ENCODE data around the gene HES1. TPM values are rescaled to one million over a fixed set of nuclear protein-coding genes. Genes with fewer than 3 reads are reported as not detected.
"Not testable (repeated sequence)": the region's sequence is repeated elsewhere in the genome, so short reads cannot be mapped to it uniquely, and the experiment has no call there.

The HES1 gene, protein sequence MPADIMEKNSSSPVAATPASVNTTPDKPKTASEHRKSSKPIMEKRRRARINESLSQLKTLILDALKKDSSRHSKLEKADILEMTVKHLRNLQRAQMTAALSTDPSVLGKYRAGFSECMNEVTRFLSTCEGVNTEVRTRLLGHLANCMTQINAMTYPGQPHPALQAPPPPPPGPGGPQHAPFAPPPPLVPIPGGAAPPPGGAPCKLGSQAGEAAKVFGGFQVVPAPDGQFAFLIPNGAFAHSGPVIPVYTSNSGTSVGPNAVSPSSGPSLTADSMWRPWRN
- 42.3 and 49.0 TPM in 2 replicates for total RNA-seq (2014; rRNA removed; shearing (Covaris generic))
- polyA plus RNA-seq (2015; cell fraction: cytosol; rRNA removed): 26.1 and 26.9 TPM in 2 replicates
- polyA plus RNA-seq (2015; cell fraction: nucleus; rRNA removed): 40.7 and 50.5 TPM in 2 replicates

DNA sequence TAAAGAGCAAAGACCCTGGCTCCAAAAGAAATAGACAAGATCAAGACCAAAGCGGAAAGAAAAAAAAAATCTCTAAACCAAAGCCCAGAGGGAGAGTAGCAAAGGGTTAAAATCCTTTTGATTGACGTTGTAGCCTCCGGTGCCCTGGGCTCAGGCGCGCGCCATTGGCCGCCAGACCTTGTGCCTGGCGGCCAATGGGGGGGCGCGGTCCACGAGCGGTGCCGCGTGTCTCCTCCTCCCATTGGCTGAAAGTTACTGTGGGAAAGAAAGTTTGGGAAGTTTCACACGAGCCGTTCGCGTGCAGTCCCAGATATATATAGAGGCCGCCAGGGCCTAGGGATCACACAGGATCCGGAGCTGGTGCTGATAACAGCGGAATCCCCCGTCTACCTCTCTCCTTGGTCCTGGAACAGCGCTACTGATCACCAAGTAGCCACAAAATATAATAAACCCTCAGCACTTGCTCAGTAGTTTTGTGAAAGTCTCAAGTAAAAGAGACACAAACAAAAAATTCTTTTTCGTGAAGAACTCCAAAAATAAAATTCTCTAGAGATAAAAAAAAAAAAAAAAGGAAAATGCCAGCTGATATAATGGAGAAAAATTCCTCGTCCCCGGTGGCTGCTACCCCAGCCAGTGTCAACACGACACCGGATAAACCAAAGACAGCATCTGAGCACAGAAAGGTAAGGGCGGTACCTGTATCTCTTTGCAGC is at the start of gene HES1:
Gene HES1, plus strand, starts transcription at position 343 of the 713 bp plus-strand sequence. Its CDS starts 233 bp downstream, at position 576.
- DNase-seq (ENCODE audit: low read depth, low spot score): peak; percentile 98
- in situ Hi-C loops (cut with HindIII; ENCODE audit: low pct_unique_long_range_greater_than_20kb, low sequenced_read_pairs): no loop called here

DNA sequence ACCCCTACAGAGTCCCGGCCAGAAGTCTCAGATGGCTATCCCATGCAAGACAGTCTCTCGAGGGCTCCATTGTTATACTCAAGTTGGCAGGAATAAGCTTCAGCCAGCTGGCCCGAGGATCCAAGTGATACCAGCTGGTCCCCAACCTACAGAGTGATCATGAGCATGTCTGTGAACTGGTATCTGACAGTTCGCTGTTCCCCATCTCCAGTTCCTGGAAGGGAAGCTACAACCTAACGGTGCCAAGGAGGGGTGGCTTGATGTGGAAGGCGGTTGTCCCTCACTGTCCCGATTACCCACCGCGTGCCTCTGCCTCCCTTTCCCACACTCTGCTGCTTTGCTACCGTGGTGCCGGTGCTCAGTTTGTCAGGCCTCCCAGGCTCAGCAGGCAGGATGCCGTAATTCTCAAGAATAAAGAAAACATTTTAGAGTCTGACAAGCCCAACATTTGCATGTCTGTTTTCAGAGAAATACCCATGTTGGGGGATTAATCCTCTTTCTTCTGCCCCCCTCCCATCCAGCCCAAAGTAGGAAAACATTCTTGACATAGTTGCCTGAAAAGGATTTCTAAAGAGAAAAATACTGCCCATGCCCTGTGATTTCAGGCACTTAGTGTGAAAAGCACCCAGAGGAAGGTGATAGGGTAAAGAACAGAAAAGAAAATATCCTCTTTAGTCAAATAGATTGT is 49.4 kb upstream of the HES1 start:
- in situ Hi-C loops (cut with HindIII; ENCODE audit: low pct_unique_long_range_greater_than_20kb, low sequenced_read_pairs): no loop called here
- no peak for DNase-seq (ENCODE audit: low read depth, low spot score)

DNA sequence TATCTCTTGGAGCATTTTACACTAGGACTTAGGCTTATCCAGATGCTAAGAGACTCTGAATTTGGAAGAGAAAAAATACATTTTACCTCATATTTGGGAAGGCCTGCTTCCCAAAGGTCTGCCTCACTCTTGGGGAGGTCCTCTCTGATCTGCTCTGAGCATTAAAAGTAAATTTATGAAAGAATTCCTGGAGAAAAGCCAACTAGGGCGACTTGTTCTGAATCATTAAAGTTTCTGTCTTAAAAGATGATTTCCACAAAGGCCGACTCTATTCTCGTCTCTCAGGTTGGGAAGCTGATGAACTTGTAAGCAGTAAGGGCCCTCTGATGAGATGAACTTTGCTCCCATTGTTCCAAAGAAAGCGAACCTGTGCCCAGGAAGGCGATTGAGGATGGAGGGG is 48.7 kb upstream of the HES1 start:
- in situ Hi-C loops (cut with HindIII; ENCODE audit: low pct_unique_long_range_greater_than_20kb, low sequenced_read_pairs): no loop called here

DNA sequence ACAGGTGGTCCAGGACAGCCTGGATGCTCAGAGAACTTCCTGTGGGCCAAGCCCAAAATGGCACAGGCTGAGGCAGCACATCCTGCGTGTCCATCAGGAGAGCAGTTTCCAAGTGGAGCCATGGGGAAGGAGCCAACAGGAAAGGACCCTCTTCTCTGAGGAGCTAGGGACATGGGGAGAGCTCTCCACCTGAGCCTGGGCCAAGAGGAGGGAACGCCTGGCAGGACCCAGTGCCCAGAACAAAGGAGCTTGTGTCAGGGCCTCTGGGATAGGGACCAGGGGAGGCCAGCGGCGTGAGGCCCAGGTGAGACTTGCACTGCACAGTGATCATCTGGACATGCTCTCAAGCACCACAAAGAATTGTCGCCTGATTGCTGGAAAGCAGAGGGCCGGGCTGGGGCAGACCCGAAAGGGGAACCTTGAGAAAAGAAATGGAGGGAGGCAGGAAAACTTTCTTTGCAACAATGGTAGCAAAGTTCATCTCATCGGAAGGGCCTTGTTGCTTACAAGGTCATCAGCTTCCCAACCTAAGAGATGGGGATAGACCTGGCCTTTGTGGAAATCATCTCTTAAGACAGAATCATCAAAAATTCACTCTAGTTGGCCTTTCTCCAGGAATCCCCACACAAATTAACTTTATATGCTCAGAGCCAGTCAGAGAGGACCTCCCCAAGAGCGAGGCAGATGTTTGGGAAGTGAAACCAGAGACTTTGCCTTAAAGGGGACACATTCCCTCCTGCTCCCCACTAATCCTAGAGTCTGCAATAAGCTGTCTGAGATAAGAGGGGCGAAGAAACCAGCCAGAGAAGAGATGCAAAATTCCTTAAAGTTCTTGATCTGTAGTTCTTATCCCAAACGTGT is 47.7 kb upstream of the HES1 start:
- DNase-seq (ENCODE audit: low read depth, low spot score): no peak
- in situ Hi-C loops (cut with HindIII; ENCODE audit: low pct_unique_long_range_greater_than_20kb, low sequenced_read_pairs): no loop called here

More for the DNA sequence above, 48.7 kb upstream of the HES1 start:
- DNase-seq (ENCODE audit: low read depth, low spot score): no peak

DNA sequence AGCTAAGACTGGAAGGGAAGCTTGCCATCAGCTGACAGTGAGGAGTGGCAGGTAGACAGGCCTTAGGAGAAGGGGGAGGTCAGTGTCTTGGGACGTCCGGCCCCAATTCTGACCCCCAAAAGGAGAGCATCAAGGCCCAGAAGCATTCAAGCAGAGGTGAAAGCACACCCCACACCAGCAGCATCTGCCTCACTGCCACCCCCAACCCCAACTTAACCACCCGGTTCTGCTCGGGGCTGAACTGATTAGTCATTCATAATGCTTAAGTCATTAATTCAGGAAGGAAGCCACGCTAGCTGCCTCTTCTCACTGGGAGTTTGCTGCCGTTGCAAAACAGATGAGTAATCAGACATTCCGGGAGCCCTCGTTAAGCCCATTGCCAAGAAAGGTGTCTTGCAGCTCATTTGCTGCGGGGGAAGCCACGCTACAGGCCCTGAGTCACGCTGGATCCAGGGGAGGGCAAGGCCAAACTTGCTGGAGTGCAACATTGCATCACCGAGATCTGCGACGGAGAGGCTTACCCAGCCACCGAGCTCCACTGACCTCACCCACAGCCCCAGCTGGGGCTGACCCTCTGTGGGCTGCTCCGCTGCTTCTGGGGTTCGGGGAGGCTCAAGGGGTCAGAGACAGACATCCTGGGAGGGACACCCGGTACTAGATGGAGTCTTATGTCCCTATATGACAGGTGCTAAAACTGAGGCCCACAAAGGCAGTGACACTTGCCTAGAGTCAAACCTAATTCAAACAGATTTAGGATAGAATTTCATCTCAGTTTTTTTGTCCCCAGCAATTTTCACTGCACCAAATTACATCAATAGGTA is 46.4 kb upstream of the HES1 start:
- in situ Hi-C loops (cut with HindIII; ENCODE audit: low pct_unique_long_range_greater_than_20kb, low sequenced_read_pairs): no loop called here
- DNase-seq (ENCODE audit: low read depth, low spot score): no peak

DNA sequence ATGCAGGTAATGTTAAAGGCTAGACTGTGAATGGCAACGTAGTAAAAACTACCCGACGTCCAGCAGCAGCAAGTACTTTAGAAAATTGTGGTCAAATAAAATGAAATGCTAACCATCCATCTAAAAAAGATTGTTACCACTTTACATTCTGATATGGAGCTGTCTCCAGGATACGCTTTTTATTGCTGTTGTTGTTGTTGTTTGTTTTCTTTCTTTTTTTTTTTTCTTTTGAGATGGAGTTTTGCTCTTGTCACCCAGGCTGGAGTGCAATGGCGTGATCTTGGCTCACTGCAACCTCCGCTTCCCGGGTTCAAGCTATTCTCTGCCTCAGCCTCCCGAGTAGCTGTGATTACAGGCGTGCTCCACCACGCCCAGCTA is 45.8 kb upstream of the HES1 start:
- in situ Hi-C loops (cut with HindIII; ENCODE audit: low pct_unique_long_range_greater_than_20kb, low sequenced_read_pairs); DNase-seq (ENCODE audit: low read depth, low spot score): not testable (repeated sequence)

DNA sequence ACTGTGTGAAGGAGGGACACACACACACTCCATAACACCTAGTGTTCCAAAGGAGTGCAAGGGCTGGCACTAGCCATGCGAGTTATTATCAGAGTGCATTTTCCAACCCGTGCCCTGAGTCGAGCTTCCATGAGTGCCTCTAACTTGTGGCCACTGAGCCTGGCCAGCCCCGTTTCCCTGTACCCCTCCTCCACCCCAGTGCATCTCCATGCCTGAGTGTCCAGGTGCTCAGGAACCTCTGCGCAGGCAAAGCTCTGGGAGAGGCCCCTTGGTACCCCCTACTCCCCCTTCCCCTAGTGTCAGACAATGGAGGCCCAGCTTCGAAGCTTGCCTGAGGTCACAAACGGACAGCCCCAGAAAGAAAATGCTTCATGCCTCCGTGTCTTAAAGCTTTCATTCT is 45.2 kb upstream of the HES1 start:
- in situ Hi-C loops (cut with HindIII; ENCODE audit: low pct_unique_long_range_greater_than_20kb, low sequenced_read_pairs): no loop called here
- no peak for DNase-seq (ENCODE audit: low read depth, low spot score)

DNA sequence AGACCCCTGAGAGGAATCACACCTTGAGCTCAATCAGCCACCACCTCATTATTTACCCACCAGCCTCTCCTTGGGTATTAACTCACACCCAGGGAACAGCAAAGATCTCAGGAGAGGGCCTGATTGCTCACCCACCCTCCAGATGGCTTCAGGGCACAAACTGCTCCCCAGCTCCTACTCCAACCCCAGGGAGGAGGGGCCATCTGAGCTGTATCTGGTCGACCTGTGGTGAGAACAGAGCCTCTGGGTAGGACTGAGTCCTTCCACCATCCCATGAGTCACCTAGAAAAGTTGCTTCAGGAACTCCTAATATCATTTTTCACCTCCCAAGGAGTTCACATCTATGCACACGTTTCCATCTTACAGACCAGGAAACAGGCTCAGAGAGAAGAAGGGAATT is 44.8 kb upstream of the HES1 start:
- in situ Hi-C loops (cut with HindIII; ENCODE audit: low pct_unique_long_range_greater_than_20kb, low sequenced_read_pairs): no loop called here
- no peak for DNase-seq (ENCODE audit: low read depth, low spot score)

DNA sequence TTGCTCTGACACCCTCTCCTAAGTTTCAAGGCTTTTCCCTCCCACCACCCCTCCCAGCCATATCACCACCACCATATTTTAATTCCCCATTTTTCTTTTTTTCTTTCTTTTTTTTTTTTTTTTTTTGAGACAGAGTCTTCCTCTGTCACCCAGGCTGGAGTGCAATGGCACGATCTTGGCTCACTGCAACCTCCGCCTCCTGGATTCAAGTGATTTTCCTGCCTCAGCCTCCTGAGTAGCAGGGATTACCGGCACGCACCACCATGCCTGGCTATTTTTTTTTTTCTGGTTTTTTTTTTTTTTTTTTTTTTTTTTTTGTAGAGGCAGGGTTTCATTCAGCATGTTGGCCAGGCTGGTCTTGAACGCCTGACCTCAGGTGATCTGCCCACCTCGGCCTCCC is 44.1 kb upstream of the HES1 start:
- in situ Hi-C loops (cut with HindIII; ENCODE audit: low pct_unique_long_range_greater_than_20kb, low sequenced_read_pairs); DNase-seq (ENCODE audit: low read depth, low spot score): not testable (repeated sequence)

DNA sequence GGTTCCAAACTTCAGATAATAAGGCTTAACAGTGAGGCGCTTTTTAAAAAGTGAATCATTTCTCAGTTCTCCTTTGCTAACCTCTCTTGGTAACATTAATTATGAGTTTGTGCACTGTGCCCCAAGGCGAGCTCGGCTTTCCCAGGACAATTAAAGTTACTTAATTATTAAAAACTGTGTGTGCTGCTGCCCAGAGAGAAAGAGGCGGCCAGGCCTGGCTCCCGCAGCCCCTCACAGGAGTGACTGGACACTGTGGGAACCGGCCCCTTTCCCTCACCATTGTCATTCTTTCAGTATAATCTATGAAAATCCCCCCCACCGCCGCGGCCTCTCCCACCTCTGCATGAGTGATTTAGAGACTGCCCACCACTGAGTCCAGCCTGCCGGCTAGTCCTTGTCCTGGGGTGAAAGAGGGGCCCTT is 43.1 kb upstream of the HES1 start:
- DNase-seq (ENCODE audit: low read depth, low spot score): no peak
- in situ Hi-C loops (cut with HindIII; ENCODE audit: low pct_unique_long_range_greater_than_20kb, low sequenced_read_pairs): no loop called here

DNA sequence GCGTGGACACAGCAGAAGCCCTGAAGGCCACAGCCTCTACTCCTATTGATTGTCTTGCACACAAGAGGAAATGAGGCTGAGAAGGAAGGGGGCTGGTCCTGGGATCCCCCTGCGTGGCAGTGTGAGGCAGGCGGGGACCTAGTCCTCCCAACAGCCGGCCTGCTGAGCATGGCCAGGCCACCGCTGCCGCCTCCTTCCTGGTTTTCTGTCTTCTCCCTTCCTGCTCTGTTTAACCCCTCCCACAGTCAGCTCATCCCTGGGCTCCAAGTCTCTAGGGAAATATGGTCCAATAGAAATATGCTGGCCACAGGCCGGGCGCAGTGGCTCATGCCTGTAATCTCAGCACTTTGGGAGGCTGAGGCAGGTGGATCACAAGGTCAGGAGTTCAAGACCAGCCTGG is 42.1 kb upstream of the HES1 start:
- DNase-seq (ENCODE audit: low read depth, low spot score): no peak
- in situ Hi-C loops (cut with HindIII; ENCODE audit: low pct_unique_long_range_greater_than_20kb, low sequenced_read_pairs): no loop called here

DNA sequence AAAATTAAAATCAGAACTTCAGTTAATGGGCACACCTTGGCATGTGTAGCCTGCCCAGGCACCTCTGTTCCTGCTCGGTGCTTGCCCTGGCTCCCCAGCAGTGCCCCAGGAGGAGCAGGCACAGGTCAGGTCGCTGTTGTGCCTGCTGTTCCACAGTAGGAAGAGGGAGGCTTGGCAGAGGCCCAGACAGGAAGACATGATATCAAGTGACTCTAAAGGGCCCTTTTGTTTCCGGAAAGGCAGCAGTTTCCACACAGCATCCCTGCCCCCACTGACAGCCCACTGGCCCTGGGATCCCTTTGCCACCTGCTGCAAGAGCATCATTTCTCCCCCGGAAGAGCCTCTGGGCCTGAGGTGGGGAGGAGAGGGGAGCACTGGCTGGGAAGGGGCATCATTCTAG is 40.5 kb upstream of the HES1 start:
- in situ Hi-C loops (cut with HindIII; ENCODE audit: low pct_unique_long_range_greater_than_20kb, low sequenced_read_pairs): no loop called here
- peak; percentile 76 for DNase-seq (ENCODE audit: low read depth, low spot score)

DNA sequence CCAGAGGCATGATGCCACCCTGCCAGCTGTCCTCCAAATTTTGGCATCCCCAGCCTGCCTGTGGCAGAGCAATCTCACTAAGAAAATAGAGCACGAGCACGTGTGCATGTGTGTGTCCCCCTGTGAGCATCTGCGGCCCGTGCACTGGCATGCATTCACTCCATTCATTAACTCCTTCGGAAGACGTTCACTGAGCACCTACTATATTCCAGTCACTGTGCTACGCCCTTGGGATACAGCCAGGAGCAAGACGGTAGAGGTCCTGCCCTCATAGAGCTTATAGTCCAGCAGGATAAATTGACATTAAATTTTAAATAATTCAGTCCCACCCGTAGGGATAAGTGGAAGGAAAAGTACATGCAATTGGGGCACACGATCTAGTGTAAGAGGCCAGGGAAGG is 40.0 kb upstream of the HES1 start:
- DNase-seq (ENCODE audit: low read depth, low spot score): no peak
- in situ Hi-C loops (cut with HindIII; ENCODE audit: low pct_unique_long_range_greater_than_20kb, low sequenced_read_pairs): no loop called here

DNA sequence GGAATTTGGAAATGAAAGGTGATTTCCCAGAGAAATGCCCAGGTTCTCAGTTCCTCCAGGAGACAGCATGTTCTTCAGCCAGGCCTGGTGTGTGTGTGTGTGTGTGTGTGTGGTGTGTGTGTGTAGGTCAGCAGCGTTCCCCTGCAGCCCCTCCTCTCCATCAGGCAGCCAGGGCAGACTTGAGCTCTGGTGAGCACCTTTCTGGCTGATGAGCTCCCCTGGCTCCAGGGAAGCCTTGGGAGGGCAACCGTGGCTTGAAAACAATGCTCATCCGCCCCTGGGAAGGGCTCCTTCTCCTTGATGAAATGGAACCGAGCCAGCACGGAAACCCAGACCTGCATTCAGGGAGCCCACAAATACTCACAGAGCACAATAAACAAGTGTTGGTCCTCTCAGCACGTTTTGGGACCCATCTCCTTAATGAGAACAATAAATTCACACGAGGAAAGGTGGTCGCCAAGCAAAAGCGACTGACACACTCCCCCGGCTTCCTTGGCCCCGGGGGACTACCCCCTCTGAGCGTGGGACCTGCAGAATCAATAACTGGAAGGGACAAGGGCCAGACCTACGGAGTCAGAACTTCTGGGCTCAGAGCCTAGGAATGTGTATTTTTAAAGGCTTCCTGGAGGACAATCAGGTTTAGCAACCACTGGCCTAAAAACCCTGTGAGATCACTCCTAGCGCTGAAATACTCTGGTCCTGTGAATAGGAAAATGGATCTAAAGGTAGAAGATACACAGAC is 38.6 kb upstream of the HES1 start:
- in situ Hi-C loops (cut with HindIII; ENCODE audit: low pct_unique_long_range_greater_than_20kb, low sequenced_read_pairs): no loop called here
- DNase-seq (ENCODE audit: low read depth, low spot score): no peak

DNA sequence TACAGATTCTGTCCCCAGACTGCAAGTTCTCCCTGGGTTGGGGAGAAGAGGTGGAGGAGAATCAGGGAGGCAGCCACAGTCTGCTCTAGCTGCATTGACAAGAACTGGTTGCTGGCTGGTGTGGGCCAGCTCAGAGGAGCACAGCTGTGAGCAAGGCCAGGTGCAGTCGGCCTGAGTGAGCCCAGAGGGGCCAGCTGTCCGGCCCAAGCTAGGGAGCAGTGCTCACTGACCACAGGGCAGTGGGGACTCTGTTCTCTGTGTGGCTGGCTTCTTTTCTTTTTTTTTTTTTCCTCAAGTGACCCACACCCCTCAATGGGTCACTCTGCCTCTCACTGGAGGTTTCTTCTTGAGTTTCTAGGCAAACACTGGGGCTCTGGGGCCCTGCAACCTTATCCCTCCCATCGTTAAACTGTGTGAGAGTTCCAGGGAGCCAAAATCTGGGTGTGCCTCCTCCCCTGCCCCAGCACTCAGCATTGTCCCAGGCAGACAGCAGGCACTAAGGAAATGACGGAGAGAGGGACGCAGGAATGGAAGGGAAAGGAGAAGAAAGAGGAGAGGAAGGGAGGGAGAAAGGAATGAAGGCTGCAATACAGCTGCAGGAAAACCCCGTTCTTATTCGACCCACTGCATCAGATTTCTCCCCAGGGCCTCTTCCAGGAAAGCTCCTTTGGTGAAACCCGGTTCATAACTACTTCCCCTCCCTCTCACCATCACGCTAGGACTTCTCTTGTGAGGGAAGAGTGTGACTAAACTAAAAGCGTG is 37.7 kb upstream of the HES1 start:
- in situ Hi-C loops (cut with HindIII; ENCODE audit: low pct_unique_long_range_greater_than_20kb, low sequenced_read_pairs): no loop called here
- no peak for DNase-seq (ENCODE audit: low read depth, low spot score)

DNA sequence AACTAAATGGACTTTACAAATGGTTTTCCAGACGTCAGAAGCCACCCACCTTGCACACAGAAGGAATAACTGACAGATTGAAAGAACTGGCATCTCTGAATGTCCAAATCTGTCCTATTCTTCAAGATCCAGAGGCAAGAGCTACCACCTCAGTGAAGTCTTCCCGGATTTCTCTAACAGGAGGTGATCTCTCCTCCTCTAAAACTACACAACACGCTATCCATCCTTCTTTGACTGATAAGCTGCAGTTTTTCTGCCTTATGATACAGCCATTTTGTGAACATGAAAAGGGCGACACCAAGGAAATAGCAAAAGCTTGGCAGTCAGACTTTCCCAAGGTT is 37.1 kb upstream of the HES1 start:
- no peak for DNase-seq (ENCODE audit: low read depth, low spot score)
- in situ Hi-C loops (cut with HindIII; ENCODE audit: low pct_unique_long_range_greater_than_20kb, low sequenced_read_pairs): no loop called here

Measured in SK-MEL-5 (cell line).